Measurements from ENCODE around the gene MAP7D3. TPM values are rescaled to one million over a fixed set of nuclear protein-coding genes. Genes with fewer than 3 reads are reported as not detected.

The MAP7D3 gene
- total and polyA plus RNA-seq, 2 of the 4 experiments (the other 2 are of a cell fraction) = 10.0 to 23.8 TPM

DNA sequence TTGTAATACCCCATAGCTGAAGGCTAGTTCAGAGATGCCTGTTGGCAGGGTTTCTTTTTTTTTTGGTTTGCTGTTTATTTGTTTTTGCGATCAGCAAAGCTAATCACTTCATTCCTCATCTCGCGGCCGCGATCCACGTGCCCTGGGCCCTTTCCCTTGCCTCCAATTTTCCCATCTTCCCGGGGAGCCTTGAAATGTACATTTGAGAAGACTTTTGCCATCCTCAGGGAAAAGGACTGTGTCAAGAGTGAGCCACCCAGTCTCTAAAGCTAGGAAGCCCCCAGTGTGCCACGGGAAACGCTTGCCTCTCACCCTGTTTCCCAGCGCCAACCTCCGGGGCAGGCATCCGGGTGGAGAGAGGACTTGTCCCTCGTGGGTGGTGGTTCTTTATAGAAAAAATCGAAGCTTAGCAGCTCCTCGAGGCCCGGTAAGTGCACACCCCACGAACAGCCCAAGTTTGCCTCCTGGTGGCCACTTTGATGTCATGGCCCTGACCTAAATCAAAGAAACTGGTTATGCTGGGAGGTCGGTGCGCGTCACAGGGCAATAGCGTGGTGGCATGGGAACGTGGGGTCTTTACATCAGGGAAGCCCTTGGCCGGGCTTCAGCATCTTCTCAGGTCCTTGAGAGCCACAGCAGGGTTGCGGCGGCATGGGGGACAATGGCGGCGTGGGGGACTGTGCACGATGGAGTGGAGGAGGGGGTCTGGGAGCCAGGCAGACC lies 42.0 kb downstream of the MAP7D3 start:
- ChIA-PET CTCF (interaction anchor here (0.6 to 2.1 kb wide), 9 partner anchors 8 to 181 kb away, joined by 3 to 13 read pairs (median 3); no protein-coding TSS in a partner anchor), POLR2A (ENCODE audit: unreplicated experiment) (interaction anchor here (0.6 kb wide), 2 partner anchors 40 to 151 kb away, joined by 4 read pairs; no protein-coding TSS in a partner anchor)
- no peak overlapping the region for H3K4me2 ChIP-seq (ENCODE audit: low read depth, low read length)
- no peaks in the 10 kb centered on the region; the same call in 1 of the 2 replicates for H4K20me1 ChIP-seq (ENCODE audit: insufficient read depth, low read length)
- H3K4ac ChIP-seq (ENCODE audit: low read depth, low read length) = peak overlapping the region; percentile 58
- peak overlapping the region; percentile 40 for H2AFZ ChIP-seq (replicated peaks; ENCODE audit: low read length, poor library complexity)
- H3K23ac ChIP-seq (ENCODE audit: low read depth, low read length) = no peak overlapping the region
- peak overlapping the region; percentile 62; the same call in 1 of the 2 replicates for H2BK120ac ChIP-seq (ENCODE audit: low read depth, low read length)
- 0 out of 2 replicates have a peak overlapping the region, but pooled peaks have one; percentile 8 for H2BK20ac ChIP-seq (ENCODE audit: low read depth, low read length)
- peak; percentile 56 for DNase-seq
- H3K9me3 ChIP-seq (ENCODE audit: control insufficient read depth, insufficient read depth, low read length) = no peaks in the 10 kb centered on the region
- H3K27me3 ChIP-seq (ENCODE audit: control insufficient read depth, insufficient read depth, low read length) = no peaks in the 10 kb centered on the region; the same call in 1 of the 2 replicates
- no peak overlapping the region for H3K14ac ChIP-seq (replicated peaks; ENCODE audit: low read depth, low read length)
- H3K4me3 ChIP-seq (ENCODE audit: insufficient read depth, low read depth, low read length) = no peak overlapping the region
- H4K91ac ChIP-seq (ENCODE audit: insufficient read depth, low read depth, low read length) = peak overlapping the region; percentile 50; the same call in 1 of the 2 replicates
- H3K79me1 ChIP-seq (ENCODE audit: low read depth in 1 of 2, low read length in 2 of 2) = no peaks in the 10 kb centered on the region
- H3K36me3 ChIP-seq (ENCODE audit: control insufficient read depth, insufficient read depth, low read length) = peaks cover 31% of the 10 kb centered on the region
- peak overlapping the region in 1 of 2 experiments; percentile 60; a peak in 2 of 4 replicates for H4K8ac ChIP-seq (ENCODE audit: low read depth in 2 of 2, low read length in 2 of 2)
- peak overlapping the region; percentile 5; the same call in 1 of the 2 replicates for H3K27ac ChIP-seq (ENCODE audit: insufficient read depth, low read length)
- peaks cover 6% of the 10 kb centered on the region for H3K4me1 ChIP-seq (ENCODE audit: control insufficient read depth, insufficient read depth, low read length)
- no peak overlapping the region for H2AK9ac ChIP-seq (replicated peaks; ENCODE audit: low read depth, low read length, poor library complexity)
- BruUV-seq (replicated peaks) = no TSS peak
- no peak overlapping the region for H2BK5ac ChIP-seq (ENCODE audit: low read depth, low read length, poor library complexity, severe bottlenecking)
- intact Hi-C loops (cut with micrococcal nuclease) = loop anchor here (1.0 kb wide), 2 partner anchors 43 to 181 kb away; no protein-coding TSS in a partner anchor
- dilution Hi-C loops (cut with HindIII; ENCODE audit: low sequenced_read_pairs, unreplicated experiment) = no loop called here
- H4K5ac ChIP-seq (ENCODE audit: low read depth, low read length) = 0 out of 2 replicates have a peak overlapping the region, but pooled peaks have one; percentile 12
- in situ Hi-C loops (cut with MboI; ENCODE audit: low sequenced_read_pairs) = loop anchor here (5.0 kb wide), 1 partner anchor 177 kb away; no protein-coding TSS in a partner anchor
- H3K56ac ChIP-seq (ENCODE audit: extremely low read depth, insufficient read depth, low read length) = no peak overlapping the region
- 61% methylated on average over 6 of the region's 28 CpGs; no CpG with 5 or more reads in 1 of the 2 experiments for WGBS, 2 experiments (ENCODE audit: extremely low coverage in 2 of 2, insufficient read length in 1 of 2)
- H2BK15ac ChIP-seq (ENCODE audit: low read depth, low read length) = peak overlapping the region; percentile 28; the same call in 1 of the 3 replicates
- H3K9ac ChIP-seq (ENCODE audit: low read depth, low read length) = no peak overlapping the region
- peak; percentile 59 for ATAC-seq (ENCODE audit: low read depth)
- no peak overlapping the region for H3K18ac ChIP-seq (ENCODE audit: low read depth, low read length)
- peak overlapping the region; percentile 23; the same call in 1 of the 2 replicates for H2AK5ac ChIP-seq (ENCODE audit: low read depth, low read length)
- peaks cover 8% of the 10 kb centered on the region for H3K9me1 ChIP-seq (ENCODE audit: insufficient read depth, low read length)
- TF ChIP-seq CHD1 (IDR thresholded peaks at IDR 0.05; ENCODE audit: low read depth, low read length) = no peak
- no peak for TF ChIP-seq NFE2L2 (IDR thresholded peaks at IDR 0.05; ENCODE audit: low read depth, low read length)
- peak; percentile 78 for TF ChIP-seq RAD21 (IDR thresholded peaks at IDR 0.05; ENCODE audit: low read length)
- no peak for TF ChIP-seq MAZ (IDR thresholded peaks at IDR 0.05; ENCODE audit: borderline replicate concordance, low read depth, low read length)
- TF ChIP-seq FOS (IDR thresholded peaks at IDR 0.05; ENCODE audit: low read depth, low read length) = no peak
- TF ChIP-seq MAFK (IDR thresholded peaks at IDR 0.05; ENCODE audit: low read depth, low read length) = no peak
- peak; percentile 83 for TF ChIP-seq SMC3 (IDR thresholded peaks at IDR 0.05; ENCODE audit: low read depth, low read length)
- TF ChIP-seq, protein P1, sequence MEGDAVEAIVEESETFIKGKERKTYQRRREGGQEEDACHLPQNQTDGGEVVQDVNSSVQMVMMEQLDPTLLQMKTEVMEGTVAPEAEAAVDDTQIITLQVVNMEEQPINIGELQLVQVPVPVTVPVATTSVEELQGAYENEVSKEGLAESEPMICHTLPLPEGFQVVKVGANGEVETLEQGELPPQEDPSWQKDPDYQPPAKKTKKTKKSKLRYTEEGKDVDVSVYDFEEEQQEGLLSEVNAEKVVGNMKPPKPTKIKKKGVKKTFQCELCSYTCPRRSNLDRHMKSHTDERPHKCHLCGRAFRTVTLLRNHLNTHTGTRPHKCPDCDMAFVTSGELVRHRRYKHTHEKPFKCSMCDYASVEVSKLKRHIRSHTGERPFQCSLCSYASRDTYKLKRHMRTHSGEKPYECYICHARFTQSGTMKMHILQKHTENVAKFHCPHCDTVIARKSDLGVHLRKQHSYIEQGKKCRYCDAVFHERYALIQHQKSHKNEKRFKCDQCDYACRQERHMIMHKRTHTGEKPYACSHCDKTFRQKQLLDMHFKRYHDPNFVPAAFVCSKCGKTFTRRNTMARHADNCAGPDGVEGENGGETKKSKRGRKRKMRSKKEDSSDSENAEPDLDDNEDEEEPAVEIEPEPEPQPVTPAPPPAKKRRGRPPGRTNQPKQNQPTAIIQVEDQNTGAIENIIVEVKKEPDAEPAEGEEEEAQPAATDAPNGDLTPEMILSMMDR (conservative IDR thresholded peaks at IDR 0.05; ENCODE audit: low read depth, low read length) = peak; percentile 64
- no peak for TF ChIP-seq CEBPB (IDR thresholded peaks at IDR 0.05; ENCODE audit: low read depth, low read length)
- TF ChIP-seq, protein P2, sequence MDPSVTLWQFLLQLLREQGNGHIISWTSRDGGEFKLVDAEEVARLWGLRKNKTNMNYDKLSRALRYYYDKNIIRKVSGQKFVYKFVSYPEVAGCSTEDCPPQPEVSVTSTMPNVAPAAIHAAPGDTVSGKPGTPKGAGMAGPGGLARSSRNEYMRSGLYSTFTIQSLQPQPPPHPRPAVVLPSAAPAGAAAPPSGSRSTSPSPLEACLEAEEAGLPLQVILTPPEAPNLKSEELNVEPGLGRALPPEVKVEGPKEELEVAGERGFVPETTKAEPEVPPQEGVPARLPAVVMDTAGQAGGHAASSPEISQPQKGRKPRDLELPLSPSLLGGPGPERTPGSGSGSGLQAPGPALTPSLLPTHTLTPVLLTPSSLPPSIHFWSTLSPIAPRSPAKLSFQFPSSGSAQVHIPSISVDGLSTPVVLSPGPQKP (IDR thresholded peaks at IDR 0.05; ENCODE audit: borderline replicate concordance, low read depth, low read length) = no peak
- TF ChIP-seq RCOR1 (IDR thresholded peaks at IDR 0.05; ENCODE audit: insufficient replicate concordance, low read length) = no peak
- no peak for TF ChIP-seq RFX5 (IDR thresholded peaks at IDR 0.05; ENCODE audit: low read depth, low read length)
- no peak for TF ChIP-seq POLR2A (IDR thresholded peaks at IDR 0.05; ENCODE audit: low read depth, low read length)
- no peak for TF ChIP-seq BHLHE40 (IDR thresholded peaks at IDR 0.05; ENCODE audit: low read depth, low read length)
- TF ChIP-seq MXI1 (IDR thresholded peaks at IDR 0.05; ENCODE audit: borderline replicate concordance, low read depth, low read length) = no peak
